GM19193 (cell line): ENCODE data around the gene HHIPL1.

ENCODE experiments used
- POLR2A ChIP-seq: IDR thresholded peaks from 4 replicates; pipeline ENCODE4 v1.6.1; 2011; ENCODE audit not compliant: insufficient read depth, insufficient read length; ENCODE audit errors: extremely low read depth

HHIPL1 gene

DNA sequence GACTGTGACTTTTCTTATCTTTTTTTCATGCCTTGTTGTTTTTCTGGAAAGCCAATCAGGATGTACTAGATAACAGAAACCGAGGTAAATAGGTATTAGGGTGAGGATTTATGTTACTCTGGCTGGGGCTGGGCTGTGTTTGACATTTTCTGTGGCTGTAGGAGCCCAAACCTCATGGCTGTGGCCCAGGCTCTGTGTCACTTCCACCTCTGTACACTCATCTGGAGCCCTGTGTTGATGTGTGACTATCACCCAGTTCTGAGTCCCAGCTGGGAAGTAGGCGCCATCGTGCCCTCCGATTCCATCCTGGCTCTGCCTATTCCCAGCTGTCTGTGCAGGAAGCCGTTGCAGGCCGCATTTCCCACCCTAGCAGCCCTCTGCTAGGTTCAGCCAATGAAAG, 1.6 kb upstream of the HHIPL1 start:
- TF ChIP-seq POLR2A: no peak

DNA sequence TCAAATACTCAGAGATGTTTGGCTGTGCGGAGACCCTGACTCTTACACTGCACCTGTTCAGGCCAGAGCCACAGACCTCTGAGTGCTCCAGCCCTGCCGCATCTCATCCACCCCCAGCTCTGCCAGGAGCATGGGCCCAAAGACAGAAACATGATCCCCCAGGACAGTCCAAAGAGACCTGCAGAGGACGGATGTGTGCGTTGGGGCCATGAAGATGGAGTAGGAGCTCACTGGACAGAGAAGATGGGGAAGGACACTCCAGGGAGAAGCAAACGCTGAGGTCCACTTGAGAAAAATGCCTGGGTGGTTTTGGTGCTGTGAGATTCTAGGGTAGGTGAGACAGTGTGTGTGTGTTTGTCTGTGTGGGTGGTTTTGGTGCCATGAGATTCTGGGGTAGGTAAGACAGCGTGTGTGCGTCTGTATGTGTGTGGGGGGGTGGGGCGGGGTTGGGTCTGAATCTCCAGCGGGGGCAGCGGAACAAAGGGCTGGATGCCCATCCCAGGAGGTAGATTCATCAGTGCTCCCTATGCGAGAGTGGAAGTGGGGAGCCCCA, 818 bp upstream of the HHIPL1 start:
- no peak for TF ChIP-seq POLR2A

DNA sequence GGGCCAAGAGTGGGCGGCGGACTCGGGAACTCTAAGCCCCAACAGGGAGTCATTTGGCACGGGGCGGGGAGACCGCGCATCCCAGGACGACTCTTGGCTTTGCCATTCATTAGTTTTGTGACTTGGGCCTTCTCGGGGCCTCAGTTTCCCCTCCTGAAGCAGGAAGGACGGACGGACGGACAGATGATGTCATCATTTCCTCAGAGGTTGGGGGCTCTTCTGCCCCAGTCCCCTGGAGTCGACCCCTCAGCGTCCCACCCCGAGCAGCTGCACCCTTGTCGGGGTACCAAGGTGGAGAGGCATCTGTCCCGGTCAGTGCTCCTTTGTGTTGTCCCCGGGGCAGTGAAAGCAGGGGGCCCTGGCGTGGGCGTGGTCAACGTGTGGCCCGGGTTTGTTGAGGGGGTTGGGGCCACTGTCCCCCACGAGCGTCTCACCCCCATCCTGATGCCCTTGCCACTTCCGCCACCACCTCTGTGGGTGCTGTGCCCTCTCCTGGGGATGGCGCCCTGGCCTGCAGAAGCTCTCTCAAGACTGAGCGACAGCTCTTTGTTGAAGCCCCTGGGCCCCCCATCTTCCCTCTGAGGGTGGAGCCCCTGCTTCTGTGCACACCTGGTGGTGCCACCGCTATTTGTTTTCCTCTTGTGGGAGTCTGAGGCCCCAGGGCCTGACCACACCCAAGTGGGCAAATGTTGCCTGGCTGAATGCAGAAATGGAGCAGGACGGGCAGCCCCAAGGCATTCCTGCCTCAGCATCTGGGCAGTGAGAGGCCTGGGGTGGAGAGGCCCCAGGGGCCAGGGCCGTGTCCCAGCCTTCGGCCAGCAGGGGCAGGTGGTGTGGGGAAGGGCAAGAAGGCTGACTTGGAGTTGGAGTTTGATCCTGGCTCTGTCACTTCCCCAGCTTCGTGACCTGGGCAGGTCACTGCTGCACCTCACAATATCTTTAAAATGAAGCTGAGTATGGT, 896 bp downstream of the HHIPL1 start:
- no peak for TF ChIP-seq POLR2A

DNA sequence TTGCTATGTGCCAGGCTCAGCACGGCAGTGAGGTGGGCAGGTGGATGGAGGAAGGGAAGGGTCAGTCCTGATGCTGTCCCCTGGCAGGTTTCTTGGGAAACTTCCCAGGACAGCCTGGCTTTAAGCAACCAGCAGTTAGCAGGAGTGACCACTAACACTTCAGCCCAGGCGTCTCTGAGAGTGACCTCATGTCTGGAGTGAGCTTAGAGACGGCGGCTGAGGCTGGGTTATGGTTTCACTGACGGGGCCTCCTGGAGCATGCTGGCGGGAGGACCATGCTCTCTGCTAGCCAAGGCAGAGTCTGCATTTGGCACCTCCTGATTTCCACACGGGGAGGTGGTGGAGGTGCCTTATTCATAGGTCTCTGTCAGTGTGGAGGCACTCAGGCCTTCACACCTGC, 2.5 kb downstream of the HHIPL1 start:
- no peak for TF ChIP-seq POLR2A

DNA sequence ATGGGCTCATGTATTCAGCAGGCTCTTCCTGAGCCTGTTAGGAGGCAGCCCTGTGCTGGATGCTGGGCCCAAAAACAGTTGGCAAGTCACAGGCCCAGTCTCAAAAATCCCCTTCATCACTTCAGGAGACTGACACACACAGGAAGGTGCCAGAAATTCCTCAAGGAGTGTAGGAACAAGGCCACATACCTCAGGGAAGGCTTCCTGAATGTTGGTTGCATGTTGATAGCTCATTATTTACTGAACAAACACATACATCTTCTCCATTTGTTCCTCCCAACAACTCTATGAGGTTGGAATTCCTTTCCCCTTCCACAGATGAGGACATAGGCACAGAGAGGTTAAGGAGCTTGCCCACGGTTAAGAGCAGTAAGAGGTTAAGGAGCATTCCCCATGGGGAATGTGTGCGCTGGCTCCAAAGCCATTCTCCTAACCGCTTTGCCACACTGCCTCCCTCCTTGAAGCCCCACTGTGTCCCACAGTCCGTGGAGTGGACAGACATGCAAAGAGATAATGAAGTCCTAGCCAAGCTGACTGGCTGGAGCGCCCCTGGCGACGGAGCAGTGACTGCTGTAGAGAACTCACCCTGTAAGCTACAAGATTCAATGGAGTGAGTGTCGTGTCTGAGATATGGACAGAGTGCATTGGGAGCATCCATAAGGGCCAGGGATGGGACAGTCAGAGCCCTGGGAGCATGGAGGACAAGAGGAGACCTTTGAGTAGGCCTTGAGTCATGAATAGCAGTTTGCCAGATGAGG, 3.3 kb downstream of the HHIPL1 start:
- no peak for TF ChIP-seq POLR2A

DNA sequence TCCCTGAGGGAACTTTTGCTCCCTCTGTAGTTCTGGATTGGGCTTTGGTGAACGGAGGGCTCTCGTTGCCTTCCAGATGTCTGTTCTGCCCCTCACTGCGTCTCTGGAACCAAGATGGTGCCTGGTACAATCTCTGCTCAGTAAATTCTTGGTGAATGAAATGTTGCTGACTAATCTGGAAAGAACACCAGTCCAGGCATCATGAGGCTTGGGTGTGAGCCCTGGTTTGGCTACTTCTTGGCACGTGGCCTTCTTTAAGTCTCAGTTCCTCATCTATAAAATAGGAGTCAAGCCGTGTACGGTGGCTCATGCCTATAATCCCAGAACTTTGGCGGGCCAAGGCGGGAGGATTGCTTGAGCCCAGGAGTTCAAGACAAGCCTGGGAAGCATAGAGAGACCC, 4.3 kb downstream of the HHIPL1 start:
- TF ChIP-seq POLR2A: no peak

DNA sequence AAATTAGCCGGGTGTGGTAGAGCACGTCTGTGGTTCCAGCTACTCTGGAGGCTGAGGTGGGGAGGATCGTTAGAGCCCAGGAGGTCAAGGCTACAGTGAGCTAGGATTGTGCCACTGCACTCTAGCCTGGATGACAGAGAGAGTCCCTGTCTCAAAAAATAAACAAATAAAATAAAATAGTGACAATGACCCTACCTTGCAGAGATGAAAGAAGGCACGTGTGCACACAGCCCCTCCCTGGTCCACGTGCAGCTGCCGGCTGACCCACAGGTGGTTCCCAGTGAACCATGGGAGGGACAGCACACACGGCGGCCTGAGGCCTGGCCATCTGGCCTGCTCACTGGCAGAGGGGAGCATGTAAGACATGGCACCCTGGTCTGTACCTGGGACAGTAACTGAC, 4.7 kb downstream of the HHIPL1 start:
- no peak for TF ChIP-seq POLR2A

DNA sequence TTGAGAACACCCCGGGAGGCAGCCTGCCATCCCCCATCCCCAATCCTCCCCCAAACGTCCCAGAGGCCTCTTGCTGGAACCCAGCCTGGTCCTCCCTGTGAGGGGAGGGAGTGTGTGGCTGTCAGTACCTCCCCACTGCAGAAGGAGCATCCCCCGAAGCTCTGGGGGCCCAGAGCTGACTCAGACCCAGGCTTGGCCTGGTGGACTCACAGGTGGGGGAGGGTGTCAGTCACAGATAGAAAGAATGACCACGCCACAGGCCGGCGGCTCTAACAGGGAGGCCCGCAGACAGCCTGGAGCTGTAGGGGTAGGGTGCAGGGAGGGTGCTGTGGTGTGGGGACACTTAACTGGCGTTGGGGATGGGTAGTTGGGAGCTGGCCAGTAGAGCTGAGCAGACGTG, 5.3 kb downstream of the HHIPL1 start:
- TF ChIP-seq POLR2A: no peak

DNA sequence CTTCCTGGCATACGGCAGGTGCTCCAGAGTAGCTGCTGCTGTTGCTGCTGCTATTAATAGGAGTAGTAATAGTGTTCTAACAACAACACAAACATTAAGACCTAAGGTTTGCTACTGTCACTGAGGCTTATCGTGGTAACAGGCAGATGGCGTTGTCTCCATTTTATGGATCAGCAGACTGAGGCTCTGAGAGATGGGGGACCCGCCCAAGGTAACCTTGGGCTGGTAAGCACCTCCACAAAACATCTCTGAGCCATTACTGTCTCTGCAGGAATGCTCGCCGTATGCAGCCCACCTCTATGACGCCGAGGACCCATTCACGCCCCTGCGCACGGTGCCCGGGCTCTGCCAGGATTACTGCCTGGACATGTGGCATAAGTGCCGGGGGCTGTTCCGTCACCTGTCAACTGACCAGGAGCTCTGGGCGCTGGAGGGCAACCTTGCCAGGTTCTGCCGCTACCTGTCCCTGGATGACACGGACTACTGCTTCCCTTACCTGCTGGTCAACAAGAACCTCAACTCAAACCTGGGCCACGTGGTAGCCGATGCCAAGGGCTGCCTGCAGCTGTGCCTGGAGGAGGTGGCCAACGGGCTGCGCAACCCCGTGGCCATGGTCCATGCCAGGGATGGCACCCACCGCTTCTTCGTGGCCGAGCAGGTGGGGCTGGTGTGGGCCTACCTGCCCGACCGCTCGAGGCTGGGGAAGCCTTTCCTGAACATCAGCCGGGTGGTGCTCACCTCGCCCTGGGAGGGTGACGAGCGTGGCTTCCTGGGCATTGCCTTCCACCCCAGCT, 7.2 kb downstream of the HHIPL1 start:
- TF ChIP-seq POLR2A: no peak

DNA sequence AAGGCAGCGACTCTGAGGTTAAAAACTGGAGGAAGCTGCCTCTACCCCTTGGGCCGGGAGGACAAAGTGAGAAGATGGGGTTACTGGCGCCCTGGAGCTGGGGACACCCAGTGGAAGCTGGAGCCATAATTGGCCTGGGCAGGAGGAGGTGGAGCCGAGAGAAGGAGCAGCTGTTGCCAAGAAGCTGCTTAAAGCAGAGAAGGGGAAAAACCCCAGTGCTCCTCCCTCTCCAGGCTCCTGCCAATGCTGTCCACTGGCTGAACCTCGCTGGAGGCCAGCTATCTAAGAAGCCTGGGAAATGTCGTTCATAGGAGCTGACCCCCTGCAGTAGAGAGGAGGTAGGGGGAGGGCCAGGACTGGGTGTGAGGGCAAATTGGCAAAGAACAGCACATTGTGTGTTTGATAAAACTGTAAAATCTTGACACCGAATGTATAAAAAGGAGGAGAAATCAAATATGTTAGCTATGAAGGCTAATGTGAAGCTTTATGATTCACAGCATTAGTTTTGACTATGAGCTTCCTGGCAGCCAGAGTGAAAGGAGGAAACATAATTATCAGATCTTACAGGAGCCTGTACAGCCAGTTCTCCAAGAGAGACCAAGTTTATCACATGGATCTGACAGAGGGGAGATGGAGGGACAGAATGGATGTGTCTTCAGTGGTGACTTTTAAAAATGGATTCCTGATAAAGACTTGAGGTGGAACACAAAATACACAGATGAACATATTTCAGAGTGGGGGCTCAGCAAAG, 9.5 kb downstream of the HHIPL1 start:
- no peak for TF ChIP-seq POLR2A

DNA sequence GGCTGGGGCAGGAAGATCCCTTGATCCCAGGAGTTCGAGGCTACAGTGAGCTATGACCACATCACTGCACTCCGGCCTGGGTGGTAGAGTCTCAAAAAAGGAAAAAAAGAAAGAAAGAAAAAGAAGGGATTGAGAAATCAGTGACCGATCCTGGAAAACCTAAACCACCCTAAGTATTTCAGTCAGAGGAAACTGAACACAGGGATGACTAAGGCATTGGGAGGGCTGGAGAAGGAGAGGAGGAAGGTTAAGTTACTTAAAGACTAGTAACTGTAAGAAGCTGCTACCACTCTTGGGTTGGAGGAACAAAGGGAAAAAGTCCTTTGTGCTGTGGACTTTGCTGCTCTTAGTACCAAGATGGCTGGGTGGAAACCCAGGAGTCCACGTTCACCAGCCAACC, 10.6 kb downstream of the HHIPL1 start:
- TF ChIP-seq POLR2A: no peak

DNA sequence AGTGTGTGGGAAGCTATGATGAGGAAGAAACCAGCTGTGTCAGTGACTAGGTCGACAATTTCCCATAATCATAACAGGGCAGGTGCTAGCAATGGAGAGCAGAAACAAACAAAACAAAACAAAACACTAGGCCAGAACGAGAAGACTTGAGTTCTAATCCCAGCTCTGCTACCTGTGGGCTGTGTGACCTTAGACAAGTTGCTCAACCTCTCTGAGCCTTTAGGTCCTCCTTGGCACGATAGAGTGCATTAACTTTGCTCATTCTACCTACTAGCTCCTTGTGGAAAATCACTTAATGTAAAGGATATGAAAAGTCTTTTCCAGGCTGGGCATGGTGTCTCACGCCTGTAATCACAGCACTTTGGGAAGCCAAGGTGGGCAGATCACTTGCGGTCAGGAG, 11.2 kb downstream of the HHIPL1 start:
- no peak for TF ChIP-seq POLR2A

DNA sequence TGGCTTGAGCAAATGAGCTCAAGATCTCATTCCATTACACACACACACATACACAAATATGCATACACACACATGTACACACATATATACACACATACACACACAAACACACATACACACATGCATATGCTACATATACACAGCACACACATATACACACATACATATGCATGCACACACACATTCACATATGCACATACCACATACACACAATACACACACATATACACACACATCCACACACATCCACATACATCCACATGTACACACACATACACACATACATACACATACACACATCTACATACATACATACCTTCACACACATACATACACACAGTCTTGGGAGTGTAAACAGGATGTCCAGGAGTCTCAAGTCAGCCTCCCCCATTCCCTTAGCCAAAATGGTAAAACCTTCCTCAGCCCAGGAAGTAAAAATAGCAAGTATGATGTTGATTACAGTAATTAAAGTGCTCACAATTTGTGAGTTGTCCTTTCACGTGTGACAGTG, 12.8 kb downstream of the HHIPL1 start:
- TF ChIP-seq POLR2A: no peak
